DOHH2 (cell line): Measurements from ENCODE around the gene P2RX6.

ENCODE experiments used
- EZH2phosphoT487 ChIP-seq: fragments of 200-600 bp; sonication (generic); IDR thresholded peaks from 2 replicates; pipeline ENCODE4 v1.6.1; 2017; ENCODE audit warnings: borderline replicate concordance, mild to moderate bottlenecking, antibody characterized with exemption, low read length, moderate library complexity, mixed read lengths
- TF ChIP-seq, protein P1 (sequence below): fragments of 200-600 bp; sonication (generic); IDR thresholded peaks from one replicate; pipeline ENCODE4 v1.5.1; 2014; ENCODE audit warnings: antibody characterized with exemption, mild to moderate bottlenecking, low read depth, low read length; ENCODE audit not compliant: poor library complexity, severe bottlenecking

DNA sequence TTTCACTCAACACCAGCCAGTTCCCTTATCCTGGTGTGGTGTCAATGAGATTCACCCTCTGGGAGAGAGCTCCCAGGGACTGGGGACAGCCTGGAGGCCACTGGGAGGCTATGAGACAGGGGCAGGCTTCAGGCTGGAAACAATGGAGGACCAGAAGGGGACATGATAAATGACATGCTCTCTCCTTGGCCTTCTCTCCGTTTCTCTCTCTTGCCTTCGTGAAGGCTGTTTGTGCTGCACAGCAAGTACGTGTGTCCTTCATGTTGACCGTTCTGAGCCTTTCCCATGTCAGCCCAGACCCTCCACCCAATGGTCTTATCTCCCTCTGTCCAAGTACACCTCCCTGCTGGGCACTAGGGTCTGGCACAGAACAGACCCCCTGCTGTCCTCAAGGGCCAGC is 34.4 kb upstream of the P2RX6 start:
- TF ChIP-seq, protein P1, sequence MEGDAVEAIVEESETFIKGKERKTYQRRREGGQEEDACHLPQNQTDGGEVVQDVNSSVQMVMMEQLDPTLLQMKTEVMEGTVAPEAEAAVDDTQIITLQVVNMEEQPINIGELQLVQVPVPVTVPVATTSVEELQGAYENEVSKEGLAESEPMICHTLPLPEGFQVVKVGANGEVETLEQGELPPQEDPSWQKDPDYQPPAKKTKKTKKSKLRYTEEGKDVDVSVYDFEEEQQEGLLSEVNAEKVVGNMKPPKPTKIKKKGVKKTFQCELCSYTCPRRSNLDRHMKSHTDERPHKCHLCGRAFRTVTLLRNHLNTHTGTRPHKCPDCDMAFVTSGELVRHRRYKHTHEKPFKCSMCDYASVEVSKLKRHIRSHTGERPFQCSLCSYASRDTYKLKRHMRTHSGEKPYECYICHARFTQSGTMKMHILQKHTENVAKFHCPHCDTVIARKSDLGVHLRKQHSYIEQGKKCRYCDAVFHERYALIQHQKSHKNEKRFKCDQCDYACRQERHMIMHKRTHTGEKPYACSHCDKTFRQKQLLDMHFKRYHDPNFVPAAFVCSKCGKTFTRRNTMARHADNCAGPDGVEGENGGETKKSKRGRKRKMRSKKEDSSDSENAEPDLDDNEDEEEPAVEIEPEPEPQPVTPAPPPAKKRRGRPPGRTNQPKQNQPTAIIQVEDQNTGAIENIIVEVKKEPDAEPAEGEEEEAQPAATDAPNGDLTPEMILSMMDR = no peak
- TF ChIP-seq EZH2phosphoT487 = no peak
